Right ventricle myocardium inferior (tissue), 1 donor: ENCODE measurements around the gene RPS19BP1. TPM values are rescaled to one million over a fixed set of nuclear protein-coding genes. Genes with fewer than 3 reads are reported as not detected.
A peak's percentile ranks its signal among the peaks of the same experiment; 100 is the strongest.

Experiments used
- ATAC-seq: fragments of 200-7000 bp; cut with Tn5 transposase; one replicate; pipeline ENCODE4 v1.9.1; 2020; ENCODE audit warnings: mild to moderate bottlenecking, moderate library complexity
- DNase-seq: peaks from one replicate; pipeline ENCODE4 v3.0.0; 2021; ENCODE audit errors: missing footprints
- intact Hi-C: fragments of 100-400 bp; cut with DNase I; formaldehyde crosslinking; loops from one replicate; pipeline ENCODE4 v1.11.0; 2022
- total RNA-seq: library from RNA; stranded (reverse); fragmentation: NEBNext Ultra II Directional; extraction: Animal tissue kit (Norgen Biotek cat#: 25700); gene quantifications from one replicate; pipeline ENCODE4 v1.2.1, GENCODE V29; 2021
- donor health status: DM: no; HTN: yes; CAD: no; lungs with severe emphysema.

The RPS19BP1 gene
- total RNA-seq, 1 donor from 2014 or later = 61.9 TPM

DNA sequence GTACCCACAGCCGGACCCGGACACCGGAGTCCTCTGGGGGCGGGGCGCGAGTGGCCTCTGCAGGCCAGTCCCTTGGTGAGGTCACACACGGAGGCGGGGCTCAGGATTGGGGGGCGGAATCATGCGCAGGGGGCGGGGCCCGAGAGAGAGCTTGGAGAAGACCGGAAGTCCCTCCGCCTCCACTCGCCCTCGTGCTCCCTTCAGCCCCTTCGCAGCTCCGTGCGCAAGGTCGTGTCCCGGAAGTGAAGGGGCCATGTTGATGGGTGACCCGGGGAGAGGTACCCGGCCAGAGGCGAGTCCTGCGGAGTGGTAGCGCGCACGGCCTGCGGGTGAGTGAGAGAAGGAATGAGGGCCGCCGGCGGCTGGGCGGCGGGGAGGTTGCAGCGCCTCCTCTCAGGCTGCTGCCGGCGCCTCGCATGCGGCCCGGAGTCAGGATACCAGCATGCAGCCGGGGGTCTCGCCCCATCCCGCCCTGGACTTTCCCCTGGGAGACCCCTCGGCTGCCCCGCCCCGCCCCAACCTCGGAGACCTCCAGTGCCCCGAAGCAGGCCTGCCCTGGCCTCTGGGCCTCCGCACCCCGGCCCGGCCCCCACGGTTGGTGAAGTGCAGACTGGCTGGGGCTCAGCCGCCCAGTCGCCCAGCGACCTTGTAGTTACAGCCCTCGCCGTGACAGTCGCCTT is 30.3 kb downstream of the RPS19BP1 start, which contains the start of gene MIEF1:
Gene MIEF1 (plus strand): TSS at position 182 of the 680 bp plus-strand sequence. CDS start 9,005 bp downstream, outside the sequence.
- DNase-seq (peak; percentile 99), ATAC-seq (peak; percentile 98)
- intact Hi-C loops = loop anchor here (2.0 to 5.0 kb wide), 2 partner anchors 19 to 100 kb away; partner anchors contain the start of gene ATF4

- DNase-seq (no peak), ATAC-seq (no peak)
- intact Hi-C loops = loop anchor here (2.0 to 5.0 kb wide), 2 partner anchors 19 to 99 kb away; partner anchors contain the start of gene ATF4
Observed at GRCh38 chr22:39501644-39502108, 30.9 kb downstream of the RPS19BP1 start.

DNA sequence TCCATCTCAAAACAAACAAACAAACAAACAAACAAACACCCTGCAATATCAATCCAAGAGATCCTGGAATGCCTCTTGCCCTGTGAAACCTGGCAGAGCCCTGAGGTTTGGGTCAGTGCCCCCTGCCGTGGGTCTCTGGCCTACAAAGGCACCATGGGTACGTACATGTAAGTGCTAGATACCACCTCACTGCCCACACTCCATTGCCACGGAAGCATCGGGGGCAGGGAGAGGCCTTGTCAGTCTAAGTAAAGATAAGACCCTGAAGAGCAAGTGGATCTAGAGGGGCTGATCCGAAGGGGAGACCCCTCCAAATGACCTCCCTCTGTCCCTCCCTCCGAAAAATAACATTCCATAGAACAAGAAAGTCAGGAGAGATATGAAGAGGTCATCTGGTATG is 32.4 kb downstream of the RPS19BP1 start:
- ATAC-seq (no peak), DNase-seq (no peak)
- intact Hi-C loops = loop anchor here (5.0 kb wide), 1 partner anchor 98 kb away; no protein-coding TSS in a partner anchor

DNA sequence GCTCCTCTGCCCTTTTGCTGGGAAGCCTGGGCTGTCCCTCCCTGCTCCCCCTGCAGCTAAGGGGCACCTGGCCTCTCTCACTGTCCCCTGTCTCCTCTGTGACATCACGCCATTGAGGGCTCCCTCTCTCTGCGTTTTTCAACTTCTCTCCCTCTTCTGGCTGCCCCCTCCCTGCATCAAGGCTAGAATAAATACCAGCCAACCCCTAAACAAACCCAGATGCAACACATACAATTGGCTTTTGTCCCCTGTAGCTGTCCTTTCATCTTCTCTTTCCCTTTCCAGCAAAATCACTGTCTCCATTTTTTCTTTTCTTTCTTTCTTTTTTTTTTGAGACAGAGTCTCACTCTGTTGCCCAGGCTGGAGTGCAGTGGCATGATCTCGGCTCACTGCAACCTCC is 33.7 kb downstream of the RPS19BP1 start:
- intact Hi-C loops = no loop called here

DNA sequence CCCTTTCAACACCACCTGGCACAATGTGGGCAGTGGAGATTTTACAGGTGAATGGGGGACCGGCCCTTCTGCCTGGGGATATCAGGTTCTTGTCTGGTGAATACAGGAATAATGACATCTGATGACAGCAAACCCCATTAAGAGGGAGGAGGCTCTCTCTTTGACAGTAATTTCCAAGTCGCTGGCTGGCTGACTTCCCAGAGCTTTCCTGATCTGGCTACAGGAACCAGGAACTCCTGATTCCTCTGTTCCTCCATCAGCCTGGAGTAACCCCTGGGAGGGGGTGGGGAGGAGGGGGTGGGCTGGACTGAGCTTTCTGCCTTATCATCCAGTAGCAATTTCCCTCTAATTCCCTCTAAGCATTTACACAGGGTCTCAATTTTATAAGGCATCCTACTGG is 34.2 kb downstream of the RPS19BP1 start:
- intact Hi-C loops = no loop called here
- ATAC-seq (no peak), DNase-seq (no peak)

More for the DNA sequence above, 33.7 kb downstream of the RPS19BP1 start:
- no peak for ATAC-seq
- DNase-seq = no peak

DNA sequence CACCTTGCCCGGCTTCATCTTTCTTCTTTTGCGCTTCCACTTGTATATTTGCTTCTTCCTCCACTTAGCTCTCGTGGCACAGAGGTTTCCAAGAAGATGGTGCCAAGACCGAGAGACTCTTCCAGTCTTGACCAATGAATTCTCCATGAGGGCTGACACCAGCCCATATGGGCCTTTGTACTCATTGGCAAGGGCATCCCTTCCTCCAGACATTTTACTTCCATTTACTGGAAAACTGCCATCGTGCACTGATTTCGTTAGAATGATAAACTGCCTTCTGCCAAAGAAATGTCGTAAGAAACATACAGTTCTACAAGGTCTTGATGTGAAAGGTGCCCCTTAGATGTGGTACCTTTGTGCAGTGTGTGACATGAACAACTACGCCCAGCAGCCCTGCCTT is 35.1 kb downstream of the RPS19BP1 start:
- DNase-seq (no peak), ATAC-seq (no peak)
- intact Hi-C loops = no loop called here

DNA sequence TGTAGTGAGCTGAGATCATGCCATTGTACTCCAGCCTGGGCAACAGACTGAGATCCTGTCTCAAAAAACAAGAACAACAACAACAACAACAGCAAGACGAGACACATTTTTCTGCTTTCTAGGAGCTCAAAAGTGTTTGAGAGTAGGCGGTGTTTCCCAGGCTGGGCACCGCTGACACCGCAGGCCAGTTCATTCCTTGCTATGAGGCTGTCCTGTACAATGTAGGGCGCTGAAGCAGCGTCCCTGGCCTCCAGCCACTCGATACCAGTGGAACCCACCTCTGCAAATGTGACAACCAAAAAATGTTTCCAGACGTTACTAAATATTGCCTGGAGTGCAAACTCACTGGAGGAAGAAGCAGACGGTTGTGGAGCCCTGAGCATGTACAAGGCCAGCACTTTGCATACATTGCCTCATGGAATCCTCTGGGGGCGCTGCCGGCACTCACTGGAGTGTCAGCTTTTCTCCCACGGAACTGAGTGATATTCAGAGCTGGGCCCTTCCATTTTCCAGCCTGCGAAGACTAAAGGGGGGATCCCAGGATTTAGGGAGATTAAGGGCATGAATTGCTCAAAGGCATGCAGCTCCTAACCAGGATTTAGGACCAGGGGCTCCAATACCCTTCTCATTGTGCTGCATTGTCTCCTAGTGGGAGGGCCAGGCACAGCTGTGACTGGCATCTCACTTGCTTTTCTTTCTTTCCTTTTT is 36.3 kb downstream of the RPS19BP1 start:
- peak; percentile 82 for DNase-seq
- ATAC-seq = peak; percentile 69
- intact Hi-C loops = no loop called here

GRCh38 chr22:39494471-39495120 is 38.0 kb downstream of the RPS19BP1 start:
- no peak for DNase-seq
- intact Hi-C loops = loop anchor here (5.0 kb wide), 1 partner anchor 33 kb away; no protein-coding TSS in a partner anchor
- no peak for ATAC-seq

GRCh38 chr22:39493759-39494158 is 38.8 kb downstream of the RPS19BP1 start:
- ATAC-seq (no peak), DNase-seq (no peak)
- intact Hi-C loops = loop anchor here (5.0 kb wide), 1 partner anchor 34 kb away; no protein-coding TSS in a partner anchor

- intact Hi-C loops = loop anchor here (5.0 kb wide), 1 partner anchor 35 kb away; no protein-coding TSS in a partner anchor
- DNase-seq (no peak), ATAC-seq (no peak)
Observed at GRCh38 chr22:39492186-39492585, 40.4 kb downstream of the RPS19BP1 start.

DNA sequence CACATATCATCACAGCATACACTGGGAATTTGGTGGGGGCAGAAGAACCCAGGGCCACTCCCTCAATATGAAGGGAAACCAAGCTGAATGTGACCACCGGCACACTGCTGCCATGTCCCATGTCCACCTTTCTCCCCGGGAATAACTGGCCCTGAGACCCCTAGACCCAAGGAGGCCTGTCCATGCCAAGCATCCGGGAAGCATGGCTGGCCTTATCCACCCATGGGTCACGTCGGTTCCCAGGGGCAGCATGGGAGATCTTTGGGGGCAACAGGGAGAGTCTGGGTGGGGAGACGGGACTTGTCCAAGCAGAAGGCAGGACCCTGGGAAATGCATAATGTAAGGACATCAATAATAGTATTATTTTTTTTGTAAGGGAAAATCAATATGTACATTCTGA is 40.9 kb downstream of the RPS19BP1 start:
- intact Hi-C loops = loop anchor here (5.0 kb wide), 1 partner anchor 36 kb away; no protein-coding TSS in a partner anchor
- DNase-seq (no peak), ATAC-seq (no peak)

GRCh38 chr22:39490966-39491680 is 41.4 kb downstream of the RPS19BP1 start:
- DNase-seq = no peak
- ATAC-seq = no peak
- intact Hi-C loops = loop anchor here (5.0 kb wide), 1 partner anchor 36 kb away; no protein-coding TSS in a partner anchor

GRCh38 chr22:39490135-39490798 is 42.3 kb downstream of the RPS19BP1 start:
- DNase-seq (peak; percentile 94), ATAC-seq (peak; percentile 93)
- intact Hi-C loops = loop anchor here (5.0 kb wide), 1 partner anchor 37 kb away; no protein-coding TSS in a partner anchor

DNA sequence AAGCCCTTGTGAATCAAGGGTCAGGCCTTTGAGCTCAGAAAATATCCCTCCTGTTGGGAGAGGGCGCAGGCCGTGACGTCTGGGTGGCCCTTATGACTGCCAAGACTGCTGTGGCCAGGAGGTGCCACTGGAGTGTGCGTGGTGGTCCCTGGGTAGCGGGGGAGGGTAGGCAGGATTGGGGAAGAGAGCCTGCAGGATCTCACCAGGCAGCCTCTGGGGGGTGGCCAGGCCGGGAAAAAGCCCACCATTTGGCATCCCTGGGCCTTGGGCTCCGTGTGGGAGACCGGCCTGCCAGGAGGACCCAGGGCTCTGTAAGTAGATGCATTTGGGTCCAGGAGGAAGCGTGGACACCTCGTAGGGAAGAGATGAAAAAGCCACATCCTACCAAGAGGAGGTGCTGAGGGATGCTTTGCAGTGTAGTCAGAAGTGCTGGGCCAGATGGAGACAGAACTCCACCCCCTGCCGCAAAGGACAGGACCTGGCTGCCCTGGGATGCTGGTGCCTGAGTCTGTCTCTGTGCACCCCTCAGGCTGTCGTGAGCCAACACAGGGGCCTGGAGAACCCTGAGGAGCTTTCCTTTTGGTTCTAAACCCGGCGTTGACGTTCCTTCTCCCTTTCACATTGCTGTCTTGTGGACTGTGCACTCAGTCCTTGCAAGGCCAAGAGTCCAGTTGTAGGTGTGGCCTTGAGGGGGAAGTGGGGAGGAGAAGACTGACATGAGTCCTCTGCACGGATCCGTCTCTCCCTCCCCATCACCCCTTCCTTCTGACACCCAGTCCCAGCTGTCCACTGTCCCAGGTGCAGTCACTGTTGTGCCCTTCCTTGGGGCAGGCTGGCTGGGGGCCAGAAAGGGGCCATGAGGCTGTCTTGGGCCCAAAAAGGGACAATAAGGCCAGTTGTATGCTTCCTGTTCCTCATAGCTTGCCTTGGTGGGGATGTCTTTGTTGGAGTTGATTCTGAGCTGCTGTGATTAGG is 43.2 kb downstream of the RPS19BP1 start:
- intact Hi-C loops = loop anchor here (5.0 kb wide), 1 partner anchor 38 kb away; no protein-coding TSS in a partner anchor
- DNase-seq (peak; percentile 26), ATAC-seq (no peak)

DNA sequence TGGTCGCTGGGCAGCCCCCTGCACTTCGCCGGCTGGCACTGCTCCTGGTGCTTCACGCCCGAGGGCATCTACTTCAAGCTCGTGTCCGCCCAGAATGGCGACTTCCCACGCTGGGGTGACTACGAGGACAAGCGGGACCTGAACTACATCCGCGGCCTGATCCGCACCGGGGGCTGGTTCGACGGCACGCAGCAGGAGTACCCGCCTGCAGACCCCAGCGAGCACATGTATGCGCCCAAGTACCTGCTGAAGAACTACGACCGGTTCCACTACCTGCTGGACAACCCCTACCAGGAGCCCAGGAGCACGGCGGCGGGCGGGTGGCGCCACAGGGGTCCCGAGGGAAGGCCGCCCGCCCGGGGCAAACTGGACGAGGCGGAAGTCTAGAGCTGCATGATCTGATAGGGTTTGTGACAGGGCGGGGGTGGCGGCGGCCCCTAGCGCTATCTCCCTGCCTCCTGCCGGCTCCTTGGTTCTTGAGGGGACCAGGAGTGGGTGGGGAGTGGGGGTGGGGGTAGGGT is 43.9 kb downstream of the RPS19BP1 start:
- ATAC-seq (no peak), DNase-seq (no peak)
- intact Hi-C loops = no loop called here

GRCh38 chr22:39487826-39488520 is 44.6 kb downstream of the RPS19BP1 start:
- no peak for ATAC-seq
- no peak for DNase-seq
- intact Hi-C loops = no loop called here
